Brain microvascular endothelial cell (primary cell): ENCODE measurements around the gene GNAT1.
"Not testable (repeated sequence)": the region's sequence is repeated elsewhere in the genome, so short reads cannot be mapped to it uniquely, and the experiment has no call there.

Experiments used
- DNase-seq: peaks from one replicate; pipeline ENCODE4 v3.0.0-alpha.2; 2020
- H3K27ac ChIP-seq: fragments of 250-450 bp; sonication (Bioruptor Pico); 2 replicates; pipeline ENCODE4 v1.5.1; 2020; ENCODE audit warnings: mild to moderate bottlenecking, moderate library complexity
- H3K27me3 ChIP-seq: fragments of 250-450 bp; sonication (Bioruptor Pico); replicated peaks from 2 replicates; pipeline ENCODE4 v1.5.1; 2020; ENCODE audit warnings: mild to moderate bottlenecking
- H3K36me3 ChIP-seq: fragments of 250-450 bp; sonication (Bioruptor Pico); replicated peaks from 2 replicates; pipeline ENCODE4 v1.5.1; 2020; ENCODE audit warnings: mild to moderate bottlenecking
- H3K4me3 ChIP-seq: 2 replicates; pipeline ENCODE4 v1.5.1; 2011; ENCODE audit warnings: low read depth, mild to moderate bottlenecking, control low read depth, low read length, moderate library complexity
- in situ Hi-C: cut with HindIII; loops from 2 replicates; pipeline ENCODE4 v1.10.0; 2017; ENCODE audit warnings: low sequenced_read_pairs, low pct_ligation_motif_present
- TF ChIP-seq, protein P1 (sequence below): IDR thresholded peaks from 2 replicates; pipeline ENCODE4 v1.5.1; 2011; ENCODE audit warnings: low read depth, mild to moderate bottlenecking, moderate library complexity, low read length, control low read depth, inconsistent platforms; ENCODE audit errors: missing control alignments

Gene GNAT1

DNA sequence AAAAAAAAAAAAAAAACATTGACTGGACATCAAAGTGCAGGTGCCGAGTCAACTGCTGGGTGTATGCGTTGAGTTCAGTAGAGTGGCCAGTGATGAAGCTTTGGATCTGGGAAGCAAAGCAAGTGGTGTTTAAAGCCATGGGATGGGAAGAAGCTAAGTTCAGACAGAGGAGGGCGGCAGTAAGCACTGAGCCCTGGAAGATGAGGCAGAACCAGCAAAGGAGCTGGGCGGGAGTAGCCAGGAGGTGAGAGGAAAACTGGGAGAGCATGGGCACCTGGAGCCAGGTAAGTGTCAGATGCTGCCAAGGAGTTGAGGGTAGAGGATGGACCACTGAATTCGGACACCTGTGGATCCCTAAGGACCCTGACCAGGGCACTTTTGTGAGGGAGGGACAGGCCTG, 33.2 kb downstream of the GNAT1 start:
- DNase-seq, result no peak
- H3K27me3 ChIP-seq, result no peaks in the 10 kb centered on the region
- no peaks in the 10 kb centered on the region for H3K36me3 ChIP-seq
- H3K27ac ChIP-seq, result no peak overlapping the region
- in situ Hi-C loops, result no loop called here
- H3K4me3 ChIP-seq, result no peak overlapping the region
- TF ChIP-seq, protein P1, sequence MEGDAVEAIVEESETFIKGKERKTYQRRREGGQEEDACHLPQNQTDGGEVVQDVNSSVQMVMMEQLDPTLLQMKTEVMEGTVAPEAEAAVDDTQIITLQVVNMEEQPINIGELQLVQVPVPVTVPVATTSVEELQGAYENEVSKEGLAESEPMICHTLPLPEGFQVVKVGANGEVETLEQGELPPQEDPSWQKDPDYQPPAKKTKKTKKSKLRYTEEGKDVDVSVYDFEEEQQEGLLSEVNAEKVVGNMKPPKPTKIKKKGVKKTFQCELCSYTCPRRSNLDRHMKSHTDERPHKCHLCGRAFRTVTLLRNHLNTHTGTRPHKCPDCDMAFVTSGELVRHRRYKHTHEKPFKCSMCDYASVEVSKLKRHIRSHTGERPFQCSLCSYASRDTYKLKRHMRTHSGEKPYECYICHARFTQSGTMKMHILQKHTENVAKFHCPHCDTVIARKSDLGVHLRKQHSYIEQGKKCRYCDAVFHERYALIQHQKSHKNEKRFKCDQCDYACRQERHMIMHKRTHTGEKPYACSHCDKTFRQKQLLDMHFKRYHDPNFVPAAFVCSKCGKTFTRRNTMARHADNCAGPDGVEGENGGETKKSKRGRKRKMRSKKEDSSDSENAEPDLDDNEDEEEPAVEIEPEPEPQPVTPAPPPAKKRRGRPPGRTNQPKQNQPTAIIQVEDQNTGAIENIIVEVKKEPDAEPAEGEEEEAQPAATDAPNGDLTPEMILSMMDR, result no peak

DNA sequence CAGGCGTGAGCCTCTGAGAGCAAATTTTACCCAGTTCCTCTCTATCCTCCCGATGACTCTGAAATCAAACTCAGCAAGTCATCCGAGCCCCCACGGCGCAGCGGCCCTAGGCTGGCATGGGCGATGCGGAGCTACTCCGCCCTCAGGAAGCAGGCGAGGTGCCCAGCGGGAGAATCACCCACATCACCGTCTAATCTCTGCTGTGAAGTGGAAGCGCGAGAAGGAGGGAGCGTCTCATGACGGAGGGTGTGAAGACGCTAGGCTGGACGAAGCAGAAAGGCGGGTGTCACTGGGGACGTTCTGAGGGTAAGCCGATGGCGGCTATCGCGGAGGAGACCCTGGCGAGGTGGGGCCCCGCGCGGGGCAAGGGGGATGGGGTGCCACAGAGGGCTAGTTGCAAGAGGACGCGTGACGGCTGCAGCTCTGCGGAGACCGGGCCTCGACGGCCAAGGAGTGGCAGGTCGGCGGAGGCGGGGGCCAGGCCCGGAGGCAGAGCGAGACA, 35.5 kb downstream of the GNAT1 start:
- H3K27me3 ChIP-seq, result no peaks in the 10 kb centered on the region
- H3K36me3 ChIP-seq, result no peaks in the 10 kb centered on the region
- H3K4me3 ChIP-seq, result peak overlapping the region; percentile 60
- no peak for DNase-seq
- in situ Hi-C loops, result no loop called here
- TF ChIP-seq, protein P1, result no peak
- H3K27ac ChIP-seq, result no peak overlapping the region

DNA sequence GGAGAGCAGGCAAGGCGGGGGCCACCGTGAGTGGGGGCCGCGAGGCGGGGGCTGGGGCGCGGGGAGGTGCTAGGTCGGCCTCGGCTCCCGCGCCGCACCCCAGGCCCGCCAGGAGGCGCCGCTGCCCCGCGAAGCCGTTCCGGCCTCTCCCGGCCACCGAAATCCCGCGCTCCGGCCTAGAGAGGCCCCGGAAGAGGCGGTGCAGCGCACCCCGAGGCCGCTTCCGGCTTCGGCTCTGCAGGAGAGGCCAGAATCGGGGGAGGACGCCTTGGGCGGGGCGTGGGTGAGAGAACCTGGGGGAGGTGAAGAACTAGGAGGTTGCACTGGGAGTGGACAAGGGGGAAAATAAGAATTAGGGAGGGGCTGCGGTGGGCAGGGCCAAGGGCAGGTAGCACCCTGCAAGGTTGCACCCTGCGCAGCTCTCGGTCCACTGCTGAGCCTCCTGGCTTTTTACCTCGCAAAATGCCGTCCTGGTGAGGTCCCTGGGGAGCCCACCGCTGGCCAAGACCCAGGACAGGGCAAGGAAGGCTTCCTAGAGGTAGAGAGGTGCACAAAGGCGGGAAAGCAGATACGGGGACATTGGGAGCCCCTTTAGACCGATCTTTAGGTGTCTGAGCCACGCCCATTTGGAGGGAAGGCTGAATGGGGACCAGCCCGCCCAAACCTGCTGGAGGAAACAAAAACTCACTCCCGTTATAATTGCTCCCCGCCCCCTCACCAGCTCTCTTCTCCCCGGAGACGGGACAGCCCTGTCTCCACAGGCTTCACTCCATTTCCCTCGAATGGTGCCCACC, 36.2 kb downstream of the GNAT1 start:
- Histone ChIP-seq H3K27ac (no peak overlapping the region), H3K36me3 (no peaks in the 10 kb centered on the region), H3K4me3 (peak overlapping the region; percentile 81), H3K27me3 (no peaks in the 10 kb centered on the region)
- TF ChIP-seq, protein P1, result peak; percentile 56
- in situ Hi-C loops, result no loop called here
- DNase-seq, result peak; percentile 67

DNA sequence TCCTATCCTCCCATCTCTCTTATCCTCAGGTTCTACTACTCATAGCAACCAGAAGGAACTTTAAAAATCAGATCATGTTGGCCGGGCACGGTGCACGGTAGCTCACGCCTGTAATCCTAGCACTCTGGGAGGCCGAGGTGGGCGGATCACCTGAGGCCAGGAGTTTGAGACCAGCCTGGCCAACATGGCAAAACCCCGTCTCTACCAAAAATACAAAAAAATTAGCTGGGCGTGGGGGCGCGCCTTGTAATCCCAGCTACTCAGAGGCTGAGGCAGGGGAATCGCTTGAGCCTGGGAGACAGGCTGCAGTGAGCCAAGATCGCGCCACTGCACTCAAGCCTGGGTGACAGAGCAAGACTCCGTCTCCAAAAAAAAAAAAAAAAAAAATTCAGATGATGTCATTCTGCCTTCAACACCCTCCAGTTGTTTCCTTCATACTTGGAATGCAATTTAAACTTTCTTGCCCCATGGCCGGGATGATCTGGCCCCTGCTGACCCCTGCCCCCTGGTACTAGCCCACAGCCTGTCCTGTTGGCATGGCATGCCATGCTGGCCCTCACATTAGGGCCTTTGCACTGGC, 36.9 kb downstream of the GNAT1 start:
- not testable (repeated sequence) for DNase-seq

DNA sequence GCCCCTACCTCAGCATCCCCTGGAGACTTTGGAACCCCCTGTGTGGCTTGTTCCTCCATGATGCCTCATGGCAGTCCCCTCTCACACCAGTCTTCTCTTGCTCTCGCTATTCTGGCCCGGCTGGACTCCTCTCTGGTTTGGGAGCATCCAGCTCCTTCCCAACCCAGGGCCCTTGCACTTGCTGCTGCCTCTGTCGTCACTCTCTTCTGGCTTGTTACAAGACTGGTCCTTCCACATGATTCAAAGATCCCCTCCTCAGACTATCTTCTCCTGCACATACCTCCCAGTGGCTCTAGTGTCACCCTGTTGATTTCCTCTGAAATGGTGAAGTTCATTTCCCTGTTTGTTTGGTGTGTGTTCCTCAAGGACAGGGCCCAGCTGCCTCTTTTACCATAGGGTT, 38.1 kb downstream of the GNAT1 start:
- Histone ChIP-seq H3K4me3 (no peak overlapping the region), H3K27ac (no peak overlapping the region), H3K27me3 (no peaks in the 10 kb centered on the region), H3K36me3 (no peaks in the 10 kb centered on the region)
- TF ChIP-seq, protein P1, result no peak
- in situ Hi-C loops, result no loop called here
- no peak for DNase-seq

More for the DNA sequence above, 36.9 kb downstream of the GNAT1 start:
- H3K27ac ChIP-seq, H3K27me3 ChIP-seq, in situ Hi-C loops, H3K36me3 ChIP-seq: not testable (repeated sequence)
- peak overlapping the region; percentile 81 for H3K4me3 ChIP-seq

DNA sequence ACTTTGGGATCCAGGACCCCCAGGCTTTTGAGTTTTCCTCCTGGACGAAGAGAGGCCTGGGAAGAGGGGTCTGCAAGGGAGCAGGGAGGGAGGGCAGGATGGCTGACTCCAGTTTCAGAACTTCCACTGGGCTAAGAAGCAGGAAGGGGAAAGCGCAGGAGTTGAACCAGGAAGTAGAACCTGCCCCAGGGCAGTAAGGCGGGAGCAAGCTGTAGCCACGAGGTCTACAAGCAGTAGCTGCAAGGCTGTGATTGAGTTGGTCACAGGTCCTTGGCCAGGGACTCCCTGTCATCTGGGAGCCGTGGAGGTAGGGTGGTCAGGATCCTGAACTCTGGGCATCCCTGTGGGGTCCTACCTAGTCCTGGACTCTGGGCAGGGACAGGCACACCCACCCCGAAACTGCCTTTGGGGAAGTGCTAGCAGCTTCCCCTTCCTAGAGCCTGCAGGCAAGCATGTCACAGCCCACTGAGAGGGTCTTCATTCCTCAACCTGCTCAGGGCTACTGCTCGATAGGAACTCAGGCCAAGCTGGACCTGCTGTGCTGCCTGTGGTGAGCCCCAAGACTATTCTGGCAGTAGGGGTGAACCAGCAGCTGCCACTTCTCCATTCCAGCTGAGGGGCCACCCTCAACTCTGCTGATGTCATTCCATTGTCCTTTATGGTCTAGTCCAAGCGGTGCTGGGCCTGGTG, 38.8 kb downstream of the GNAT1 start:
- TF ChIP-seq, protein P1, result no peak
- H3K27ac ChIP-seq, result no peak overlapping the region
- in situ Hi-C loops, result no loop called here
- DNase-seq, result no peak
- no peaks in the 10 kb centered on the region for H3K36me3 ChIP-seq
- H3K4me3 ChIP-seq, result no peak overlapping the region
- no peaks in the 10 kb centered on the region for H3K27me3 ChIP-seq
